Uterus (tissue), 2 donors: Measurements from ENCODE around the gene CYP2W1.

ENCODE experiments used
- CTCF ChIP-seq, 4 experiments: fragments of 200-600 bp in 2 of 4; fragments of 450-650 bp in 2 of 4; sonication (generic) in 2 of 4; IDR thresholded peaks; one replicate each; pipeline ENCODE4 v1.5.1; 2016 to 2019; ENCODE audit warnings: antibody characterized with exemption in 4 of 4, mild to moderate bottlenecking in 2 of 4, moderate library complexity in 1 of 4
- POLR2A ChIP-seq, 2 donors: fragments of 450-650 bp; IDR thresholded peaks; one replicate each; pipeline ENCODE4 v1.6.1; 2016; ENCODE audit warnings: antibody characterized with exemption in 2 of 2, mild to moderate bottlenecking in 1 of 2, moderate library complexity in 1 of 2

GRCh38 chr7:985127-985416 is 2.1 kb downstream of the CYP2W1 start:
- TF ChIP-seq CTCF (IDR thresholded peaks at IDR 0.05) (no peak), POLR2A (IDR thresholded peaks at IDR 0.05) (no peak)
